ENCODE results near the gene KDM4D. TPM values are rescaled to one million over a fixed set of nuclear protein-coding genes. Genes with fewer than 3 reads are reported as not detected.

The KDM4D gene
- polyA plus RNA-seq, 1 of the 3 experiments (the other 2 are of a cell fraction), result 1.2 TPM

- Histone ChIP-seq H3K4me3 (ENCODE audit: low read depth in 2 of 2, low read length in 1 of 2) (no peak overlapping the region), H3K9ac (no peak overlapping the region), H3K27ac (ENCODE audit: low read depth in 2 of 2, low read length in 1 of 2) (no peak overlapping the region), H3K4me2 (no peak overlapping the region), H3K9me3 (no peaks in the 10 kb centered on the region), H3K79me2 (ENCODE audit: insufficient read depth) (no peaks in the 10 kb centered on the region), H3K27me3 (ENCODE audit: insufficient read depth) (no peaks in the 10 kb centered on the region), H3K9me2 (no peaks in the 10 kb centered on the region), H3K4me1 (ENCODE audit: control insufficient read depth in 1 of 2, insufficient read depth in 2 of 2, low read depth in 1 of 2, low read length in 1 of 2) (no peaks in the 10 kb centered on the region), H3K36me3 (replicated peaks in 1 of 2; ENCODE audit: control insufficient read depth in 1 of 2, insufficient read depth in 2 of 2, low read length in 1 of 2) (no peaks in the 10 kb centered on the region), H3F3A (replicated peaks; ENCODE audit: insufficient read depth) (no peaks in the 10 kb centered on the region), H4K20me1 (ENCODE audit: insufficient read depth) (no peaks in the 10 kb centered on the region), H2AFZ (ENCODE audit: low read depth) (no peak overlapping the region)
- 94% methylated on average over 4 of the region's 4 CpGs for WGBS (ENCODE audit: low lambda C conversion rate)
- DNase-seq, result no peak
- POLR2A ChIA-PET, result no interaction called here
- TF ChIP-seq FOXM1 (IDR thresholded peaks at IDR 0.05; ENCODE audit: low read depth) (no peak), MAX (IDR thresholded peaks at IDR 0.05; ENCODE audit: low read depth) (no peak), CHD2 (IDR thresholded peaks at IDR 0.05; ENCODE audit: low read length, partially characterized antibody) (no peak), NFIC (IDR thresholded peaks at IDR 0.05; ENCODE audit: borderline replicate concordance) (no peak), FOXJ3 (CRISPR knock-in tag; IDR thresholded peaks at IDR 0.05) (no peak), FOSL2 (IDR thresholded peaks at IDR 0.05; ENCODE audit: borderline replicate concordance, low read depth) (no peak), ELF1 (IDR thresholded peaks at IDR 0.05) (no peak)
- CTCF ChIA-PET, result interaction anchor here (1.2 kb wide), 1 partner anchor 323 kb away, joined by 3 read pairs; no protein-coding TSS in a partner anchor
Observed at GRCh38 chr11:94946812-94947211, 26.7 kb upstream of the KDM4D start.

- H3K4me2 ChIP-seq, result no peak overlapping the region
- CTCF ChIA-PET, result interaction anchor here (1.2 to 1.4 kb wide), 2 partner anchors 20 to 325 kb away, joined by 3 to 5 read pairs; no protein-coding TSS in a partner anchor
- H3F3A ChIP-seq (replicated peaks; ENCODE audit: insufficient read depth), result no peaks in the 10 kb centered on the region
- DNase-seq, result no peak
- POLR2A ChIA-PET, result no interaction called here
- H3K4me1 ChIP-seq (ENCODE audit: control insufficient read depth in 1 of 2, insufficient read depth in 2 of 2, low read depth in 1 of 2, low read length in 1 of 2), result no peaks in the 10 kb centered on the region
- no peak overlapping the region for H3K4me3 ChIP-seq (ENCODE audit: low read depth in 2 of 2, low read length in 1 of 2)
- no peaks in the 10 kb centered on the region for H3K36me3 ChIP-seq (replicated peaks in 1 of 2; ENCODE audit: control insufficient read depth in 1 of 2, insufficient read depth in 2 of 2, low read length in 1 of 2)
- no peaks in the 10 kb centered on the region for H3K27me3 ChIP-seq (ENCODE audit: insufficient read depth)
- H2AFZ ChIP-seq (ENCODE audit: low read depth), result 0 out of 2 replicates have a peak overlapping the region, but pooled peaks have one; percentile 37
- H3K79me2 ChIP-seq (ENCODE audit: insufficient read depth), result no peaks in the 10 kb centered on the region
- H4K20me1 ChIP-seq (ENCODE audit: insufficient read depth), result no peaks in the 10 kb centered on the region
- no peaks in the 10 kb centered on the region for H3K9me2 ChIP-seq
- H3K9ac ChIP-seq, result no peak overlapping the region
- H3K27ac ChIP-seq (ENCODE audit: low read depth in 2 of 2, low read length in 1 of 2), result peak overlapping the region in 1 of 2 experiments; percentile 57; a peak in 2 of 4 replicates
- H3K9me3 ChIP-seq, result no peaks in the 10 kb centered on the region
- 41% methylated on average over 4 of the region's 4 CpGs for WGBS (ENCODE audit: low lambda C conversion rate)
- TF ChIP-seq ZBTB33 (IDR thresholded peaks at IDR 0.05; ENCODE audit: borderline replicate concordance, low read depth), result no peak
- TF ChIP-seq MAX (IDR thresholded peaks at IDR 0.05; ENCODE audit: low read depth), result no peak
- no peak for TF ChIP-seq RXRA (IDR thresholded peaks at IDR 0.05; ENCODE audit: borderline replicate concordance, low read depth)
- TF ChIP-seq PBX3 (IDR thresholded peaks at IDR 0.05), result no peak
- TF ChIP-seq USF1 (IDR thresholded peaks at IDR 0.05; ENCODE audit: borderline replicate concordance, low read depth), result no peak
- TF ChIP-seq NFIC (IDR thresholded peaks at IDR 0.05; ENCODE audit: borderline replicate concordance), result no peak
- TF ChIP-seq TCF12 (IDR thresholded peaks at IDR 0.05), result no peak
- TF ChIP-seq MXI1 (IDR thresholded peaks at IDR 0.05; ENCODE audit: low read depth, low read length), result no peak
- TF ChIP-seq MEF2A (IDR thresholded peaks at IDR 0.05; ENCODE audit: borderline replicate concordance, low read depth), result no peak
- no peak for TF ChIP-seq GATA2 (CRISPR knock-in tag; IDR thresholded peaks at IDR 0.05)
- TF ChIP-seq RFX5 (IDR thresholded peaks at IDR 0.05; ENCODE audit: low read length), result no peak
- no peak for TF ChIP-seq SIN3A (IDR thresholded peaks at IDR 0.05; ENCODE audit: borderline replicate concordance, low read depth, low read length)
- TF ChIP-seq FOXM1 (IDR thresholded peaks at IDR 0.05; ENCODE audit: low read depth), result no peak
- no peak for TF ChIP-seq RAD21 (IDR thresholded peaks at IDR 0.05; ENCODE audit: low read length)
- no peak for TF ChIP-seq YY1 (IDR thresholded peaks at IDR 0.05; ENCODE audit: low read depth)
- TF ChIP-seq REST (IDR thresholded peaks at IDR 0.05; ENCODE audit: low read depth, low read length), result no peak
- TF ChIP-seq RCOR1 (IDR thresholded peaks at IDR 0.05; ENCODE audit: low read length), result no peak
Observed at GRCh38 chr11:94948070-94948617, 25.4 kb upstream of the KDM4D start.

Data from SK-N-SH (cell line).